NCI-H1436 treated with DMSO at 0.1 percent for 48 hours (cell line): ENCODE results near the gene CMYA5.
"Not testable (repeated sequence)": the region's sequence is repeated elsewhere in the genome, so short reads cannot be mapped to it uniquely, and the experiment has no call there.

ENCODE experiments used
- DNase-seq: peaks from one replicate; lab custom pipeline; 2025; lab: John Stamatoyannopoulos, UW

The CMYA5 gene

DNA sequence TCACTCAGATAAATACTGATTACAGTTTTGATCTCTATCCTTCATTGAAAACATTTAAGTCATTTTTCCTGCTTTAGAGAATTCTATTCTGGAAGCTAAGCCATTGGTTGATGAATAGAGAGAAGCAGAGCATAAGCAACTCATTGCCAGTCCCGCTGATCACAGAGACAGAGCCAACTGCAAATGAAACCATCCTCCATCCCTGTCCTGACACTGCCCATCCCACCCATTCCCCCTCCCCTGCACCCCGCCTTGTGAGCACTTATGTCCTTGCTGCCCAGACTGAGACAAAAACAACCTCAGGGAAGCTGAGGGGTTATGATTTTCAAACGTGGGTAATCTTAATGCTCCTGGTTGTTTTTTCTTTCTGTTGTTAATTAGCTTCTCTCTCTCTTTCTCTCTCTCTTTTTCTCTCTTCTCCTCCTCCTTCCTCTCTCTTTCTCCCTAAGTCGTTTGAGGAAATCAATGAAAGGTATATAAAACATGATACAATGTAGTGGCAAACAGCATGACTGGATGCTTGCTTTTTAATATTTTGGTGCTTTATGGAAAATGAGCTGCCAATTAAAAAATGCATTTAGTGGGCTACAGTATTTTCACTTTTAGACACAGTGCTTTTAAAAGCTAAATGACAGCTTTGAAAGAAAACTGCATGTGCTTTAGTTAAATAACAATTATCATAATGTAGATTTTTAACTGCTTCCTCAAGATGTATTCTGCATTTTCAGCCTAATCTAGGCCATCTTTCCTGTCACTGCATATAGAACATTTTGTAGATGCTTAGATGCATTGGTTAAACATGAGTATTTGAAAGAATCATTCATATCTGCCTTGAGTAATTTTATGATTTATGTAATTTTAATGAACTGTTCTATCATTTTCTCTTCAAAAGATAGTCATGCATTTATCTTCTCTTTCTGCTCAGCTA, 57.3 kb downstream of the CMYA5 start:
- DNase-seq = no peak

DNA sequence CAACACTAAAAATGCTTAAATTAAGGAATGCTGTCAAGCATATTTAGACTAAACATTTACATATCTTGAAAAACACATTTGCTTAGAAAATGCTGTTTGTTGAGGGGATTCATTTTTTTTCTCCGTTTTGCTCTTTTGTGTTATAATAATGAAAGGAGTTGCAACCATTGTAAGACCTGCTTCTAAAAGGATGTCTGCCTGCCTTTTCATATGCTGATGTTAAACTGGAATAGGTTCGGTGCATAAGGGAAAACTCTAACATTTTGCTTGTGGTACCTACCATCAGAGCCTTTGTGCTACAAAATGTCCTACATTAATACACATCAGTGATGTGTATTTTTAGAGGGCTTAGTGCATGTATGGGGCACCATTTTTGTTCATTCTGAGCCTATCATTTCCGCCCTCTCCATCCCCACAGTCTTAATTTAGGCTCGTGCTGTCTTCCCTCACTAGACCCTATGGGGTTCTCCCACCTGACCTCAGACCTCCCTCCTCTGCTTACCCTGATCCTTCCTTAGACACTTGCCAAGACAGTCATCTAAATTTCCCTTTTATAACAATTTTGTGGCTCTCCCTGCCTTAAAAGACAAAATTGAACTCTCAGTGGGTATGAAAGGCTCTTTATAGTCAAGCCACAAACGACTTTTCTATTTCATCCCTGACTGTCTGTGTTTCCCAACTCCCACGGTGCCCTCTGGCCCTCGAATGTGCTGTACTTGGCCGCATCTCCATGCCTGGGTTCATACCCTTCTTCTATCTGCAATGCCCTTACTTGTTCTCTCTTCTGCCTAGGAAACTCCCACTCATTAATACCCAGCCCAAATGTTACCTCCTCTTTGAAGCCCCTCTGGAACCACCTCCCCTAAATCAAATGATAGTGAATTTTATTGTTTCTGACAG, 61.2 kb downstream of the CMYA5 start:
- DNase-seq = no peak

DNA sequence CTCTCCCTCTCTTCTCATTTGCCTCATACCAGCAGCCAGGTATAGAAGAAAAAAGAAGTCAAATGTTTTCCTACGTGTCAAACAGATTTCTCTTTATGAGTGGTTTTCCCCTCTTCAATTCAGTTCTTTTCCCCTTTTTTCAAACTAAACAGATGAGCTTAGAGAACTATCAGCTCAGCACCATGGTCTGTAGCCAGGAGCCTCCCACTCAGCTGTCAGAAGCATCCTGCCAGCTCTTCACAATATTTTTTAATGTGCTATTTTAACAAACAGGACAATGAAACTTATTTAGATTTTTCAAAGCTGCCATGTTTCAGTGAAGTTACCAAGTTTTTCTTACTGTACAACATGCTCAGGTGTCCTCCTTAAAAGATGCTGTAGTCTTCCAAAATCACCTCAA, 63.5 kb downstream of the CMYA5 start:
- no peak for DNase-seq

DNA sequence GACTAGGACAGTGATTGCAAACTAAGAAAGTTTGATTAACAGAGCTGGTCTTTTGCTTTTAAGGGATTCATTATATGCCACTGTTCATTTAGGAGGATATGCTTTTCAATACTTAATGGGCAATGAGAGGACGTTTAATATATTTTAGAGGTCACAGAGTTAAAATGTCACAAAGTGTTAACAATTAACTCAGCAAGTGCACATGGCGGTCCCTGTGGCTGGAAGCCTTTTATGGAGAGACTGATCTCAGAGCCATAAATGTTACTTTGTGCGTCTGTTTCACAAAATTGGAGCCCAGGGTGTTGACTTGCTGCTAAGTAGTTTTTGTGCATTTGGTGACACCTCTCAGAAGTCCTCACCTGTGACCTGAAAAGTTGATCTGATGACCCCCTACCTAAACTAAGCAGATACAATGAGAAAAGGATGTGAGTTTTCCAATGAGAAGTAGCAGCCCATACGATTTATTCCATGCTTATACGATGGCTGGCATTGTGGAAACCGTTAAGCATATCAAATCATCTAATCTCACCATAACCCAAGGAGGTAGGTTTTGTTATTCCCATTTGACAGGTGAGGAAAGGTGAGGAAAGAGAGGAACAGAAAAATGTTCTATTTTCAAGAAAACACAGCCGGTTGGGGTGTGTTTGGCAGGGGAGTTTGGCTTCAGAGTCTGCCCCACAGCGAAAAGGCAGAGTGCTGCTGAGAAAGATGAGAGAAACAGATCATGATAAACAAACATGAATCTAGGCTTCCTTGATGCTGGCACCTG, 64.4 kb downstream of the CMYA5 start:
- no peak for DNase-seq

- DNase-seq = no peak
Measured at GRCh38 chr5:79754865-79755555, 65.4 kb downstream of the CMYA5 start.

DNA sequence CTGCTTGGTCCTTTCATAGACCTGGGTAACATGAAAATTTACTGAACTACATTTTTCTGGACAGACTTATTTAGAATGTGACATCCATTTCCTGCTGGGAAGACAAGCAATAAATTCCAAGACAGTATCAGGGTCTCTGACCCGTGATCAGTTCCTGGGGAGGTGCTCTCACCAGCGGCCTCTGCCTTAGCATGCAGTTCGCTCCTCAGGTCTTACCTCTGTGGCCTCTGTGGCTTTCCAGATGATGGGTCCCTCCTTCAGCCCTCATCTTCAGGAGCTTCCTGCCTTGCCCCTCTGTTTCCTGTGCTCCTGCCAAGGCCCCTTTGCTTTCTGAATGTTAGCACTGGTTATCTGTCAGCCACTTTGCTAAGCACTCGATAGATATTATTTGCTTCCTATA, 66.4 kb downstream of the CMYA5 start:
- no peak for DNase-seq

DNA sequence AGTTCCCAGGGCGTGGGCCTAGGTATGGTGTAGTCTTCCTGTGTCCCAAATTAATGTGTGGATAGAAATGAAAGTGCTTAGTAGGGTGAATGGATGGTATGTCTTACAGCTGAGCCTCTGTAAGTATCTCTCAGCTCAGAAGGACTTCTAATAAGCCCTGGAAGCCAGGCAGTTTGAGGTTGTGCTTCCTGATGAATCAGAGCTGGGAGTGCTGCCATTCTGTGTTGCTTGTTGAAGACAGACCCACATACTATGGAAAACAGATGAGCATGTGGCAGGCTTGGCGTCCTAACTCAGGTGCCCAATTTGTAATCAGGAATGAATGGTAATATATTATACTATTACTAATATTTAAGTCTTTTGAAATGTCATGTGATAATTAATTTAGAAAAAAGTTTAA, 69.8 kb downstream of the CMYA5 start:
- DNase-seq = no peak

DNA sequence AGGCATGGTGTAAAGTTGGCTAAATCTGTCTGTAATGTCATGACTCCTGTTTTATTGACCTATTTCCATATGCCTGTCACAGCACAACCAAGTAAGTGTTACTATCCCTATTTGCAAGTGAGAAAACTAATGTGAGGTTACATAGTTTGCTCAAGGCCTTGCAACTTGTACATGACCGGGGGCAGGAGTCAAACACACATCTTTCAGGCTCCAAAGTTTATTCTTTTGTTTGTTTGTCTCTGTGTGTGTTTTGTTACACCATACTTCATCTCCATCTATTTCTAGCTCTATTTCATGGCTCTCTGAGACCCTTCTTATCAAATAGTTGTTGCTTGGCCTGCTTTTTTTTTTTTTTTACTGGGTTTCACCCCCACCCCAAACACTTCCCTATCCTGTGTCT, 70.2 kb downstream of the CMYA5 start:
- no peak for DNase-seq

DNA sequence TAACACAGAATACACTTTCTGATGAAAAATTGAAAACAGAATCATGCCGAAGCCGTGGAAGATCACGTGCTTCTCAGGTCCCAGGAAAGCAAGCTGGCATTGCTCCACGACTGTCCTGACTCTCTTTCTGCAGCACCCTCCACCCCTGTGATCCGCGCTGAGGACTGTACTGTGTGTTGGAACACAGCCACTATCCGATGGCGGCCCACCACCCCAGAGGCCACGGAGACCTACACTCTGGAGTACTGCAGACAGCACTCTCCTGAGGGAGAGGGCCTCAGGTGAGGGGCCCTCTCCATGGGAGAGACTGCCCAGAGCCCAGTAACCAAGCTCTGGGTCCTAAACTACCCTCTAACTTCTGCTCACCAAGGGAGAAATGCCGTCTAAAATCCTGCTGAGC, 73.3 kb downstream of the CMYA5 start:
- DNase-seq = no peak

GRCh38 chr5:79764147-79764546, 74.5 kb downstream of the CMYA5 start:
- not testable (repeated sequence) for DNase-seq

DNA sequence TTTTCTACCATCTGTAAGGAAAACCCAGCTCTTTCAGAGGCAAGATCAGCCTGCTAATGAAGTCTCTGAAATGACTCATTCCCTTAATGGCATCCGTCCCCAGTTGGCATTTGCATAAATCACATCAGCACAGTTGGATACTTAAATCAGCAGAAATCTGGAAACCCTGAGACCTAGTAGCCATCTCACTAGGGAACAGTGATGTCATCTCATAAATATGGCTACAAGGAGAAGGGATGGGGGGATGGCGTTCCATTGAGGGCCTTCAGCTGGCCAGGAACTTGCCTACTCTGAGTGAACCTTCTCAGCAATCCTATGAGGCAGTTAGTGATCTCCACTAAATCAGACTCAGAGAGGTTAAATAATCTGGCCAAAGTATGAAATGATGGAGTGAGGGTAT, 81.8 kb downstream of the CMYA5 start:
- no peak for DNase-seq

DNA sequence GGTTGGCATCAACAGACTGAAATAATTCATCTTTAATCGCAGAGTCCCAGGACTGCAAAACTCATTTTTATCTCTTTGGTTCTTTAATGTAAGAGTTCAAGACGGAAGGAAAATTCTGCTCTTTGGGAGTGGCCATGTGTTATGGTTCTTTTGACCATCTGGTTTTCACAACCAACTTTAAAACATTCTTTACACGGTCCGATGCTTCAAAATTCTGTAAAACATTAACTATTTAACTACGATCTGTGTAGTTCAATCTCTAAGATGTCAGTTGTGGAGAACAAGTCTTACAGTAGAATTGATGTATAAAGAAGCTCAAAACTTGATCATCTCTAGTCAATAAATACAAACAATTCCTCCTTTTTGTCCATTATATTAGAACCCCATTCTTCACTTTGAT, 83.0 kb downstream of the CMYA5 start:
- no peak for DNase-seq

DNA sequence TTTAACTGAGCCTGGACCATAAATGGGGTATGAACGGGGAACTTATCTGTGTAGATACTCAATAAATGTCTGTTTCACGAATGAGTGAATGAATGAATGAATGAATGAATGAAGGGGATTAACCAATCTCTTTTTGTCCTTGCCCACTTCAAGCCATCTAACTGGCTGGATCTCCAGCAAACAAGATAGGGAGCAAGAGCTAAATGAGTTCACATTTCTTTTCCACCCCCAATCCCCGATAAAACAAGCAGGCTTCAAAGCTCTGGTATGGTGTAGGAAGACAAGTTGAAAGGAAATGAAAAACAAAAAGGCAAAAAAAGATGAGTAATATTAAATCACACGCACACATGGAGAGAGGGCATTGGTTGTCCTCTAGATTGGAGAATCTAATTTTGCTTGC, 84.0 kb downstream of the CMYA5 start:
- no peak for DNase-seq

- DNase-seq = no peak
Measured at GRCh38 chr5:79774171-79774854, 84.7 kb downstream of the CMYA5 start.

DNA sequence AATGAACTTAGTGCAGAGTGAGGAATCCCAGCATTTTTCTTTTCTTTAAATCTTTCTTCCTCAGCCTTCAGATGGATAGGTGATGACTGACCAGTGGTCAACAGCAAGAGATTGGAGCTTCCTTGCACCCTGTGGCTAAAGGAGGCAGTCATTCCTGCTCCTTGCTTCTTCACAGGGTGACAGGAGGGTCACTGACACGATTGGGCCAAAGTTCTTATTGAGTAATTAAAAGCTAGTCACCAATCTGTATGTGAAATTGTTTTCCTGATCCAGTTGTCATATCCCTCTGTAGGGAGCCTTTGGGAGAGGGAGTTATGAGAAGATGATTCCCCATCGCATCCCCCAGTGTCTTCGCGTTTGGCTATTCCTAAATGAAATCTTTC, 85.2 kb downstream of the CMYA5 start:
- DNase-seq = no peak

GRCh38 chr5:79784741-79785140, 95.1 kb downstream of the CMYA5 start:
- not testable (repeated sequence) for DNase-seq

DNA sequence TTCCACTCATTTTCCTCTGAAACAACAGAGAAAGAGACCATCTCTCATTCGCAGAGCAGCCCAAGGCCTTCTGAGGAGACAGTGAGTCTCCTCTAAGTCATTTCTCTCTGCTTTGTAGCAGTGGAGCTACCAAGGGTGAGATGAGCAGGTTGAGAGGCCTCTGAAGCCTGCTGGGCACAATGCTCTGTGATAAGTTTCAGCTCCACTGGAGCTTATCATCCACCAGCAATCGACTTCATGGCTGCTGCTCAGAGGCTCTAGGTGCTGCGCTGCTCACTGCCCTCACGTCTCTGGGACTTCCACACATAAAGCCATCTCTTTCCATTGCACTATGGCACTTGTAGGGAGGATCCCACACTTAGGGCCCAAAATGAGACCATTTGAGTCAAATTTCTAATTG, 96.3 kb downstream of the CMYA5 start:
- no peak for DNase-seq

GRCh38 chr5:79787448-79787847, 97.8 kb downstream of the CMYA5 start:
- DNase-seq = no peak

- DNase-seq = no peak
Measured at GRCh38 chr5:79791843-79792242, 102.2 kb downstream of the CMYA5 start.

- DNase-seq = no peak
Measured at GRCh38 chr5:79792463-79792862, 102.8 kb downstream of the CMYA5 start.

DNA sequence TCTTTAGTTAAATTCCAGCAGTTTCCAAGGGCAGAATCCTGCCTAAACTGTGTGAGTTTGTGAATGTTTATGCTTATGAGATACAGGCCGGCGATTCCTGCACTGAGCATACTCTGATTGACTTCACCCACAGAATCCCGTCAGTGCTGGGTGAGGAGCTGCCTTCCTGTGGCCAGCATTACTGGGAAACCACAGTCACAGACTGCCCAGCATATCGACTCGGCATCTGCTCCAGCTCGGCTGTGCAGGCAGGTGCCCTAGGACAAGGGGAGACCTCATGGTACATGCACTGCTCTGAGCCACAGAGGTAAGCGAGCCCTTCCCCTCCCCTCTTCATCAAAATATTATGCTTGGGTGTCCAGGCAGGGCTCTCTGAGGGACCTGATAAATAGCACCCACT, 103.7 kb downstream of the CMYA5 start:
- DNase-seq = no peak
